ENCODE data around the gene HBZ.
"Not testable (repeated sequence)": the region's sequence is repeated elsewhere in the genome, so short reads cannot be mapped to it uniquely, and the experiment has no call there.

The HBZ gene

GRCh38 chr16:180101-180675, 27.7 kb downstream of the HBZ start, which contains the start of gene HBQ1:
Gene HBQ1, plus strand, starts transcription at chr16:180459. Its CDS starts 28 bp downstream, at chr16:180487.
- DNase-seq: no peak

GRCh38 chr16:180681-181564, 28.5 kb downstream of the HBZ start:
- peak; percentile 87 for DNase-seq

GRCh38 chr16:181565-182021, 29.1 kb downstream of the HBZ start:
- no peak for DNase-seq

- no peak for DNase-seq
These were observed 30.6 kb downstream of the HBZ start for GRCh38 chr16:183005-183404.

- DNase-seq: no peak
These were observed 32.8 kb downstream of the HBZ start for GRCh38 chr16:185213-185612.

- DNase-seq: no peak
These were observed 33.2 kb downstream of the HBZ start for GRCh38 chr16:185691-186090.

- DNase-seq: no peak
These were observed 34.9 kb downstream of the HBZ start for GRCh38 chr16:187330-187729.

GRCh38 chr16:188674-189073, 36.2 kb downstream of the HBZ start:
- no peak for DNase-seq

- no peak for DNase-seq
These were observed 37.3 kb downstream of the HBZ start for GRCh38 chr16:189604-190186.

- DNase-seq: no peak
These were observed 39.4 kb downstream of the HBZ start for GRCh38 chr16:191831-192230.

- DNase-seq: no peak
These were observed 40.2 kb downstream of the HBZ start for GRCh38 chr16:192686-193085.

GRCh38 chr16:193441-193840, 41.0 kb downstream of the HBZ start:
- no peak for DNase-seq

GRCh38 chr16:194516-194915, 42.1 kb downstream of the HBZ start:
- no peak for DNase-seq

GRCh38 chr16:200388-200787, 47.9 kb downstream of the HBZ start:
- no peak for DNase-seq

GRCh38 chr16:203246-203645, 50.8 kb downstream of the HBZ start:
- no peak for DNase-seq

- DNase-seq: not testable (repeated sequence)
These were observed 51.6 kb downstream of the HBZ start for GRCh38 chr16:204046-204445.
